Vagina (tissue), 2 donors: ENCODE results near the gene CCL25.

ENCODE experiments used
- POLR2A ChIP-seq, 2 donors: fragments of 450-650 bp; IDR thresholded peaks; one replicate each; pipeline ENCODE4 v1.6.1; 2017; ENCODE audit warnings: antibody characterized with exemption in 2 of 2, mild to moderate bottlenecking in 2 of 2, moderate library complexity in 2 of 2
- TF ChIP-seq, protein P1 (sequence below), 3 experiments: fragments of 450-650 bp in 2 of 3; fragments of 200-600 bp in 1 of 3; sonication (generic) in 1 of 3; IDR thresholded peaks; one replicate each; pipeline ENCODE4 v1.5.1; 2017 to 2019; ENCODE audit warnings: antibody characterized with exemption in 3 of 3, mild to moderate bottlenecking in 2 of 3, moderate library complexity in 2 of 3

DNA sequence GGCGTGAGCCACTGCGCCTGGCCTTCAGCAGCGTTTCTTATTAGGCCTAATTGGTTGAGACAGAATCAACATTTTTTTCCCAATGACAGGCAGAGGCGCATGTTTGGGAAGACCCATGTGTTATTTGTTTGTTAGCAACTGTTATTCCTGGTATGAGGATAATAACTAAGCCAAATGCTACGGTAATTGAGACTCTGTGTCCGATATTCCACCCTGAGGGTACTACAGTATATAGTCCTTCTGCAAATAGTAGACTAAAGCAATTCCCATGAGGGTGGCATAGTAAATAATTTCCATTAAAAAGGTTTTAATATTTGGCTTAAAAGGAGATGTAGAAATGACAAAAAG, 18.4 kb upstream of the CCL25 start:
- TF ChIP-seq, protein P1, sequence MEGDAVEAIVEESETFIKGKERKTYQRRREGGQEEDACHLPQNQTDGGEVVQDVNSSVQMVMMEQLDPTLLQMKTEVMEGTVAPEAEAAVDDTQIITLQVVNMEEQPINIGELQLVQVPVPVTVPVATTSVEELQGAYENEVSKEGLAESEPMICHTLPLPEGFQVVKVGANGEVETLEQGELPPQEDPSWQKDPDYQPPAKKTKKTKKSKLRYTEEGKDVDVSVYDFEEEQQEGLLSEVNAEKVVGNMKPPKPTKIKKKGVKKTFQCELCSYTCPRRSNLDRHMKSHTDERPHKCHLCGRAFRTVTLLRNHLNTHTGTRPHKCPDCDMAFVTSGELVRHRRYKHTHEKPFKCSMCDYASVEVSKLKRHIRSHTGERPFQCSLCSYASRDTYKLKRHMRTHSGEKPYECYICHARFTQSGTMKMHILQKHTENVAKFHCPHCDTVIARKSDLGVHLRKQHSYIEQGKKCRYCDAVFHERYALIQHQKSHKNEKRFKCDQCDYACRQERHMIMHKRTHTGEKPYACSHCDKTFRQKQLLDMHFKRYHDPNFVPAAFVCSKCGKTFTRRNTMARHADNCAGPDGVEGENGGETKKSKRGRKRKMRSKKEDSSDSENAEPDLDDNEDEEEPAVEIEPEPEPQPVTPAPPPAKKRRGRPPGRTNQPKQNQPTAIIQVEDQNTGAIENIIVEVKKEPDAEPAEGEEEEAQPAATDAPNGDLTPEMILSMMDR (IDR thresholded peaks at IDR 0.05) = no peak
- no peak for TF ChIP-seq POLR2A (IDR thresholded peaks at IDR 0.05)
